GM18873 (cell line): ENCODE data around the gene ELF2.
"Not testable (repeated sequence)": the region's sequence is repeated elsewhere in the genome, so short reads cannot be mapped to it uniquely, and the experiment has no call there.

Experiments
- ATAC-seq: cut with Tn5 transposase; IDR thresholded peaks from one replicate; pipeline ENCODE4 v1.9.1; 2021; ENCODE audit warnings: mild to moderate bottlenecking, moderate library complexity, moderate number of reproducible peaks; ENCODE audit not compliant: unreplicated experiment, low FRiP score

ELF2 gene

GRCh38 chr4:139144911-139145551 lies 32.0 kb downstream of the ELF2 start:
- ATAC-seq = no peak

GRCh38 chr4:139144161-139144859 lies 32.7 kb downstream of the ELF2 start:
- no peak for ATAC-seq

GRCh38 chr4:139142980-139143379 lies 34.0 kb downstream of the ELF2 start:
- ATAC-seq = no peak

GRCh38 chr4:139142087-139142486 lies 34.9 kb downstream of the ELF2 start:
- no peak for ATAC-seq

- ATAC-seq = no peak
Measured at GRCh38 chr4:139137763-139138162, 39.3 kb downstream of the ELF2 start.

DNA sequence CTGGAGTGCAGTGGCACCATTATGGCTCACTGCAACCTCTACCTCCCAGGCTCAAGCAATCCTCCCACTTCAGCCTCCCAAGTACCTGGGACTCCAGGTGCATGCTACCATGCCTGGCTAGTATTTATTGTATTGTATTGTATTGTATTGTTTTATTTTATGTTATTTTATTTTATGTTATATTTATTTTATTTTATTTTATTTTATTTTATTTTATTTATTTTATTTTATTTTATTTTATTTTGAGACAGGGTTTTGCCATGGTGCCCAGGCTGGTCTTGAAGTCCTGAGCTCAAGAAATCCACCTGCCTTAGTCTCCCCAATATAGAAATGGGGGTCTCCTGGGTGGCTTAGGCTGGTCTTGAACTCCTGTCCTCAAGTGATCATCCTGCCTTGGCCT lies 42.6 kb downstream of the ELF2 start:
- ATAC-seq = no peak

- ATAC-seq = no peak
Measured at GRCh38 chr4:139131209-139131870, 45.7 kb downstream of the ELF2 start.

- ATAC-seq = no peak
Measured at GRCh38 chr4:139129206-139129605, 47.8 kb downstream of the ELF2 start.

GRCh38 chr4:139126898-139127297 lies 50.1 kb downstream of the ELF2 start:
- ATAC-seq = no peak

- no peak for ATAC-seq
Measured at GRCh38 chr4:139123910-139124309, 53.1 kb downstream of the ELF2 start.

GRCh38 chr4:139118365-139118764 lies 58.7 kb downstream of the ELF2 start:
- ATAC-seq = no peak

GRCh38 chr4:139115226-139115625 lies 61.8 kb downstream of the ELF2 start:
- no peak for ATAC-seq

GRCh38 chr4:139114795-139115194 lies 62.2 kb downstream of the ELF2 start:
- ATAC-seq = not testable (repeated sequence)

- ATAC-seq = no peak
Measured at GRCh38 chr4:139112650-139113049, 64.4 kb downstream of the ELF2 start.

GRCh38 chr4:139108567-139109128 lies 68.4 kb downstream of the ELF2 start:
- ATAC-seq = no peak

- peak; percentile 72 for ATAC-seq
Measured at GRCh38 chr4:139099366-139099982, 77.5 kb downstream of the ELF2 start.

GRCh38 chr4:139092271-139092670 lies 84.7 kb downstream of the ELF2 start:
- ATAC-seq = no peak

- no peak for ATAC-seq
Measured at GRCh38 chr4:139085141-139085540, 91.9 kb downstream of the ELF2 start.

DNA sequence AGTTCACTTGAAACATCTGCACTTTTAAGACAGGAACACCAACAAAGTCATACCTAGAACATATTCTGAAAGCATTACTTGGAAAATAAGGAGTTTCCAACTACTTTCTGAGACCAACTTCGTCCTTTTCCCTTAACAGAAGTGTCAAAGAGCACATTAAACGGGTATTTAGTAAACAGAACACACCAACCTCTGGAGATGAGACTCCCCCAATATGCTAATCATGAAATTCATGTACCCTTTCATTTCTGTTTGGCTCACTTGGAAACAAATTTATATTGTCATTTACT lies 92.3 kb downstream of the ELF2 start:
- no peak for ATAC-seq

- peak; percentile 39 for ATAC-seq
Measured at GRCh38 chr4:139083956-139084803, 92.8 kb downstream of the ELF2 start.
